Heart right ventricle (tissue), 16 donors: Measurements from ENCODE around the gene COPS6. TPM values are rescaled to one million over a fixed set of nuclear protein-coding genes. Genes with fewer than 3 reads are reported as not detected.

ENCODE experiments used
- ATAC-seq, 8 donors: fragments of 200-7000 bp; cut with Tn5 transposase; one replicate each; pipeline ENCODE4 v1.9.1; 2020; ENCODE audit warnings: mild to moderate bottlenecking in 8 of 8, moderate library complexity in 8 of 8, moderate number of reproducible peaks in 1 of 8
- DNase-seq, 2 donors: peaks; one replicate each; pipeline ENCODE4 v3.0.0-alpha.2; 2020
- H3K27ac ChIP-seq, 10 donors: fragments of 200-600 bp; sonication (generic) in 2 of 10; one replicate each; pipeline versions ENCODE4 v1.5.0 to v1.8.0; 2020 to 2022; ENCODE audit warnings: mild to moderate bottlenecking in 3 of 10
- H3K27me3 ChIP-seq, 7 donors: fragments of 200-600 bp; one replicate each; pipeline ENCODE4 v1.8.0; 2021 to 2022; ENCODE audit warnings: mild to moderate bottlenecking in 2 of 7
- H3K36me3 ChIP-seq, 9 donors: fragments of 200-600 bp; sonication (generic) in 1 of 9; one replicate each; pipeline versions ENCODE4 v1.5.0 to v1.8.0; 2020 to 2022; ENCODE audit warnings: mild to moderate bottlenecking in 2 of 9
- H3K4me1 ChIP-seq, 9 donors: fragments of 200-600 bp; sonication (generic) in 1 of 9; one replicate each; pipeline versions ENCODE4 v1.5.0 to v1.8.0; 2020 to 2022; ENCODE audit warnings: mild to moderate bottlenecking in 4 of 9
- H3K4me3 ChIP-seq, 10 donors: fragments of 200-600 bp; sonication (generic) in 2 of 10; one replicate each; pipeline versions ENCODE4 v1.5.0 to v1.8.0; 2020 to 2022; ENCODE audit warnings: mild to moderate bottlenecking in 7 of 10, moderate library complexity in 2 of 10
- H3K9me3 ChIP-seq, 11 donors: fragments of 200-600 bp in 10 of 11; sonication (generic) in 2 of 11; one replicate each; pipeline versions ENCODE4 v1.5.0 to v1.8.0; 2013 to 2022; ENCODE audit warnings: mild to moderate bottlenecking in 2 of 11, control low read depth in 1 of 11, moderate library complexity in 1 of 11
- CTCF ChIP-seq, 9 donors: fragments of 200-600 bp; sonication (generic) in 2 of 9; IDR thresholded peaks; one replicate each; pipeline versions ENCODE4 v1.5.0 to v1.8.0; 2021 to 2022; ENCODE audit warnings: antibody characterized with exemption in 9 of 9, mild to moderate bottlenecking in 5 of 9, moderate library complexity in 1 of 9
- WGBS, 2 donors: extraction: QIAGEN DNeasy Blood & Tissue Kit; methylation state at CpG; one replicate each; pipeline ENCODE4 v1.1.7; 2013; ENCODE audit warnings: inconsistent platforms in 1 of 2; 5-methylcytosine and 5-hydroxymethylcytosine counted together
- intact Hi-C, 10 donors: fragments of 100-400 bp; cut with DNase I; formaldehyde crosslinking; loops; one replicate each; pipeline versions ENCODE4 v1.11.1 to v1.14.2; 2022
- polyA plus RNA-seq, 2 donors: library from polyadenylated mRNA; stranded (reverse); fragments of 200-250 nt; gene quantifications; one replicate each; pipeline ENCODE4 v1.2.3, GENCODE V29; 2013
- total RNA-seq, 10 donors: library from RNA; stranded (reverse); fragmentation: NEBNext Ultra II Directional in 3 of 10; extraction: Animal tissue kit (Norgen Biotek cat#: 25700) in 3 of 10; gene quantifications; one replicate each; pipeline versions ENCODE4 v1.2.1 to v1.2.4, GENCODE V29; 2021 to 2023
- donor health status: Arrhythmogenic right ventricular cardiomyopathy.
- donor health status: ischemic (EF 13 %, LVEDD 7.1; RV severe dilation, severe dysfunction).
- donor health status: healthy with polysubstance abuse.
- donor health status: DM: no; HTN: yes; CAD: no.
- donor health status: DM: no; HTN: no; CAD: no.
- donor health status: ischemic (EF 25% LVEDD 6.9; RV normal size, moderate dysfunction).
- donor health status: ischemic (EF 25% LVEDD 5.7; RV mildly dilated, moderate dysfunction).
- donor health status: healthy.
- donor health status: DM: yes; HTN: yes; CAD: no.
- donor health status: Ischemic cardiomyopathy.
- donor health status: ischemic (EF 35%, LVEDD 5.7; RV mildly dilated, moderate dysfunction).
- donor health status: nonischemic (EF 11% LVEDD 7.7; RV severe dilation, severe dysfunction).
- donor health status: DM: yes; HTN: yes; CAD: no.
- donor health status: PGD.
- donor health status: ischemic (EF 29% LVEDD 5.4; RV normal size, mild dysfunction).
- donor health status: nonischemic (EF 23%, LVEDD 6.1; RV moderate dilation, normal function).

Gene COPS6
- total and polyA plus RNA-seq, 12 donors = 106 to 135 (median 116) TPM

DNA sequence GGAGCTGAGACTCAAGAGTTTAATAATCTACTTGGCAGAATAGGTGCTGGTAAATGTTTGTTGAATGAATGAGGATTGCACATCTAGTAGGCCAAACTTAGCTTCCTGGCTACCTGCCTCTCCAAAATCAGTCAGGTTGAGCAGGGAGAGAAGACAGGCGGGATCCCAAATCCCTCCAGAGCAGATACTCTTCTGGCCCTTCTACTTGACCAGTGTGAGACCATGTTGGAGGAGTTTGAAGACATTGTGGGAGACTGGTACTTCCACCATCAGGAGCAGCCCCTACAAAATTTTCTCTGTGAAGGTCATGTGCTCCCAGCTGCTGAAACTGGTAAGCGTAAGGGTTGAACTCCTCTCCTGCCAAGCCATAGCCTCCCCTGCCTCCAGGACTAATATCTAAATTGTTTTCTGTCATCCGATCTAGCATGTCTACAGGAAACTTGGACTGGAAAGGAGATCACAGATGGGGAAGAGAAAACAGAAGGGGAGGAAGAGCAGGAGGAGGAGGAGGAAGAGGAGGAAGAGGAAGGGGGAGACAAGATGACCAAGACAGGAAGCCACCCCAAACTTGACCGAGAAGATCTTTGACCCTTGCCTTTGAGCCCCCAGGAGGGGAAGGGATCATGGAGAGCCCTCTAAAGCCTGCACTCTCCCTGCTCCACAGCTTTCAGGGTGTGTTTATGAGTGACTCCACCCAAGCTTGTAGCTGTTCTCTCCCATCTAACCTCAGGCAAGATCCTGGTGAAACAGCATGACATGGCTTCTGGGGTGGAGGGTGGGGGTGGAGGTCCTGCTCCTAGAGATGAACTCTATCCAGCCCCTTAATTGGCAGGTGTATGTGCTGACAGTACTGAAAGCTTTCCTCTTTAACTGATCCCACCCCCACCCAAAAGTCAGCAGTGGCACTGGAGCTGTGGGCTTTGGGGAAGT is 35.8 kb downstream of the COPS6 start:
- ATAC-seq (no peak), DNase-seq (no peak)
- intact Hi-C loops = loop anchor here in 5 of 10 donors (5.0 to 10.0 kb wide), 4 partner anchors 37 to 210 kb away; partner anchors contain the start of genes COPS6 (in 1 of the 5) and TRIM4 (in 1 of the 5)

GRCh38 chr7:100126239-100126930 is 37.6 kb downstream of the COPS6 start:
- DNase-seq (no peak), ATAC-seq (peak in 7 of 8 donors; percentile 17 to 54 (median 47))
- intact Hi-C loops = loop anchor here in 6 of 10 donors (2.0 to 10.0 kb wide), 5 partner anchors 39 to 212 kb away; partner anchors contain the start of genes COPS6 (in 1 of the 6), TRIM4 (in 1 of the 6) and ZNF3 (in 1 of the 6)
- Histone ChIP-seq H3K27me3 (no peaks in the 10 kb centered on the region), H3K27ac (peak overlapping the region; percentile 82 to 98 (median 96)), H3K4me3 (peak overlapping the region; percentile 81 to 98 (median 94)), H3K36me3 (peaks cover 0 to 15% (median 0%) of the 10 kb centered on the region in 9 donors), H3K4me1 (peaks cover 11 to 42% (median 22%) of the 10 kb centered on the region in 9 donors), H3K9me3 (no peaks in the 10 kb centered on the region)
- WGBS, 2 donors = 15 to 16% methylated on average over 29 of the region's 29 CpGs
- TF ChIP-seq CTCF (IDR thresholded peaks at IDR 0.05) = no peak

More for the DNA sequence above, 35.8 kb downstream of the COPS6 start:
- Histone ChIP-seq H3K4me3 (no peak overlapping the region), H3K9me3 (no peaks in the 10 kb centered on the region), H3K4me1 (peaks cover 13 to 46% (median 32%) of the 10 kb centered on the region in 9 donors), H3K36me3 (peaks cover 0 to 15% (median 0%) of the 10 kb centered on the region in 9 donors), H3K27me3 (no peaks in the 10 kb centered on the region), H3K27ac (no peak overlapping the region)
- no peak for TF ChIP-seq CTCF (IDR thresholded peaks at IDR 0.05)
- 68 to 73% methylated on average over 4 of the region's 4 CpGs for WGBS, 2 donors

- Histone ChIP-seq H3K9me3 (no peaks in the 10 kb centered on the region), H3K36me3 (peaks cover 0 to 15% (median 0%) of the 10 kb centered on the region in 9 donors), H3K27me3 (no peaks in the 10 kb centered on the region), H3K4me3 (peak within 1 kb of the TSS; percentile 81 to 98 (median 94)), H3K27ac (peak within 1 kb of the TSS; percentile 82 to 98 (median 96)), H3K4me1 (peaks cover 11 to 43% (median 22%) of the 10 kb centered on the region in 9 donors)
- ATAC-seq (peak; percentile 92 to 97 (median 96)), DNase-seq (peak; percentile 85 to 93)
- intact Hi-C loops = loop anchor here in 6 of 10 donors (2.0 to 10.0 kb wide), 5 partner anchors 40 to 212 kb away; partner anchors contain the start of genes COPS6 (in 1 of the 6), TRIM4 (in 1 of the 6) and ZNF3 (in 1 of the 6)
- WGBS, 2 donors = 0% methylated on average over 83 to 84 of the region's 85 CpGs
- TF ChIP-seq CTCF (IDR thresholded peaks at IDR 0.05) = peak in 1 of 9 donors; percentile 3
Measured at GRCh38 chr7:100126931-100127865, 38.4 kb downstream of the COPS6 start, which contains the start of gene MBLAC1. Gene MBLAC1, plus strand, starts transcription at chr7:100126967. Its CDS starts 429 bp downstream, at chr7:100127396.
